HCT116 (cell line): ENCODE measurements around the gene CARD6. TPM values are rescaled to one million over a fixed set of nuclear protein-coding genes. Genes with fewer than 3 reads are reported as not detected.

ENCODE experiments used
- ATAC-seq: fragments of 200-7000 bp; cut with Tn5 transposase; 2 replicates; pipeline ENCODE4 v1.9.1; 2020; ENCODE audit warnings: mild to moderate bottlenecking, moderate library complexity
- BruUV-seq: library from RNA; stranded (reverse); fragments of 400-500 nt; replicated peaks from 2 replicates; lab custom pipeline; 2021; lab: Mats Ljungman, UMichigan
- CTCF ChIA-PET: fragments of 300-600 bp; sonication (Branson Sonifier 250); formaldehyde crosslinking; loops from one replicate; lab custom pipeline; 2021; ENCODE audit warnings: antibody characterized with exemption; lab: Charles Lee
- POLR2A ChIA-PET: fragments of 300-600, 350-600 bp; sonication (Branson Sonifier 250); formaldehyde crosslinking; loops from one replicate; lab custom pipeline; 2021; ENCODE audit warnings: antibody characterized with exemption; lab: Charles Lee
- RAD21 ChIA-PET, 2 experiments: fragments of 300-600 bp; sonication (Branson Sonifier 250); formaldehyde crosslinking; loops; one replicate each; lab custom pipeline; 2023; ENCODE audit warnings: low total read pairs in 2 of 2; ENCODE audit not compliant: uncharacterized antibody in 2 of 2, unreplicated experiment in 2 of 2, low non-redundant PET in 1 of 2; lab: Charles Lee
- DNase-seq: peaks from one replicate; pipeline ENCODE4 v3.0.0-alpha.2; 2010; ENCODE audit warnings: low read depth, low spot score
- H2AFZ ChIP-seq: fragments of 200-600 bp; shearing (Covaris generic), sonication (generic); 2 replicates; pipeline ENCODE4 v1.6.1; 2017; ENCODE audit warnings: low read depth, mixed run types, mixed read lengths, antibody characterized with exemption, low read length; ENCODE audit not compliant: poor library complexity, severe bottlenecking
- H3K27ac ChIP-seq: 2 replicates; pipeline ENCODE4 v1.5.1; 2012; ENCODE audit warnings: low read depth, low read length
- H3K27me3 ChIP-seq: fragments of 200-600 bp; sonication (generic); 2 replicates; pipeline ENCODE4 v1.6.1; 2016; ENCODE audit warnings: mixed run types, low read length, mixed read lengths; ENCODE audit not compliant: insufficient read depth
- H3K36me3 ChIP-seq, 2 experiments: fragments of 200-500 bp in 1 of 2; fragments of 200-600 bp in 1 of 2; sonication (Bioruptor generic) in 1 of 2; sonication (generic) in 1 of 2; 2 replicates each; pipeline versions ENCODE4 v1.5.1 to v1.6.1; 2014 to 2016; ENCODE audit warnings: low read length in 2 of 2, inconsistent platforms in 1 of 2, mixed read lengths in 1 of 2, mixed run types in 1 of 2; ENCODE audit not compliant: insufficient read depth in 2 of 2, control insufficient read depth in 1 of 2
- H3K4me1 ChIP-seq, 2 experiments: fragments of 200-600 bp in 1 of 2; sonication (generic) in 1 of 2; 2 replicates each; pipeline versions ENCODE4 v1.5.1 to v1.6.1; 2012 to 2017; ENCODE audit warnings: low read length in 2 of 2, inconsistent platforms in 1 of 2, mild to moderate bottlenecking in 1 of 2, mixed read lengths in 1 of 2, mixed run types in 1 of 2, moderate library complexity in 1 of 2; ENCODE audit not compliant: insufficient read depth in 2 of 2, control insufficient read depth in 1 of 2
- H3K4me2 ChIP-seq: fragments of 200-600 bp; sonication (generic); 2 replicates; pipeline ENCODE4 v1.6.1; 2017; ENCODE audit warnings: mixed run types, low read length, mixed read lengths
- H3K4me3 ChIP-seq, 2 experiments: fragments of 200-600 bp in 1 of 2; sonication (generic) in 1 of 2; replicated peaks in 1 of 2; 2 replicates each; pipeline ENCODE4 v1.5.1; 2011 to 2016; ENCODE audit warnings: low read length in 2 of 2, control low read depth in 1 of 2, low read depth in 1 of 2, mild to moderate bottlenecking in 1 of 2, mixed read lengths in 1 of 2, mixed run types in 1 of 2
- H3K79me2 ChIP-seq: fragments of 200-600 bp; sonication (generic); 2 replicates; pipeline ENCODE4 v1.6.1; 2017; ENCODE audit warnings: mild to moderate bottlenecking, mixed run types, low read length, moderate library complexity, mixed read lengths; ENCODE audit not compliant: insufficient read depth
- H3K9ac ChIP-seq: fragments of 200-600 bp; sonication (generic); 2 replicates; pipeline ENCODE4 v1.6.1; 2016; ENCODE audit warnings: low read length, mixed read lengths
- H3K9me2 ChIP-seq: fragments of 200-600 bp; sonication (generic), shearing (Covaris generic); 2 replicates; pipeline ENCODE4 v1.6.1; 2017; ENCODE audit warnings: mixed run types, mild to moderate bottlenecking, moderate library complexity; ENCODE audit not compliant: insufficient read depth
- H3K9me3 ChIP-seq, 2 experiments: fragments of 200-500 bp in 1 of 2; fragments of 200-600 bp in 1 of 2; sonication (Bioruptor generic) in 1 of 2; sonication (generic) in 1 of 2; 2 replicates each; pipeline ENCODE4 v1.6.1; 2014 to 2017; ENCODE audit warnings: low read length in 2 of 2, mixed read lengths in 2 of 2, inconsistent platforms in 1 of 2, low read depth in 1 of 2, mild to moderate bottlenecking in 1 of 2, mixed run types in 1 of 2, moderate library complexity in 1 of 2; ENCODE audit not compliant: control insufficient read depth in 1 of 2, insufficient read depth in 1 of 2
- H4K20me1 ChIP-seq: fragments of 200-600 bp; sonication (generic), shearing (Covaris generic); 2 replicates; pipeline ENCODE4 v1.6.1; 2017; ENCODE audit warnings: mixed run types, mild to moderate bottlenecking, moderate library complexity; ENCODE audit not compliant: insufficient read depth
- ATF3 ChIP-seq: IDR thresholded peaks from 2 replicates; pipeline ENCODE4 v1.6.1; 2012
- CBX3 ChIP-seq: IDR thresholded peaks from 2 replicates; pipeline ENCODE4 v1.6.1; 2012; ENCODE audit warnings: low read depth
- EGR1 ChIP-seq: IDR thresholded peaks from 2 replicates; pipeline ENCODE4 v1.6.1; 2012; ENCODE audit warnings: low read depth
- EZH2 ChIP-seq: fragments of 200-600 bp; sonication (generic); IDR thresholded peaks from 2 replicates; pipeline ENCODE4 v1.6.1; 2017; ENCODE audit warnings: antibody characterized with exemption, mixed run types
- EZH2phosphoT487 ChIP-seq: fragments of 200-600 bp; IDR thresholded peaks from 2 replicates; pipeline ENCODE4 v1.6.1; 2018; ENCODE audit warnings: antibody characterized with exemption, borderline replicate concordance
- POLR2A ChIP-seq: IDR thresholded peaks from 2 replicates; pipeline ENCODE4 v1.7.0; 2011; ENCODE audit warnings: borderline replicate concordance; ENCODE audit not compliant: insufficient read depth, insufficient read length; ENCODE audit errors: extremely low read depth
- POLR2AphosphoS5 ChIP-seq: IDR thresholded peaks from 2 replicates; pipeline ENCODE4 v1.6.1; 2011; ENCODE audit warnings: mild to moderate bottlenecking, low read depth, low read length, moderate library complexity
- RAD21 ChIP-seq: IDR thresholded peaks from 2 replicates; pipeline ENCODE4 v1.6.1; 2012; ENCODE audit warnings: low read depth, mild to moderate bottlenecking
- SIN3A ChIP-seq: IDR thresholded peaks from 2 replicates; pipeline ENCODE4 v1.6.1; 2012; ENCODE audit warnings: low read depth
- SRF ChIP-seq: IDR thresholded peaks from 2 replicates; pipeline ENCODE4 v1.6.1; 2012; ENCODE audit warnings: low read depth
- TCF7L2 ChIP-seq: IDR thresholded peaks from 2 replicates; pipeline ENCODE4 v1.7.0; 2011; ENCODE audit warnings: borderline replicate concordance, inconsistent platforms; ENCODE audit not compliant: insufficient read depth, insufficient read length; ENCODE audit errors: extremely low read depth
- YY1 ChIP-seq: IDR thresholded peaks from 2 replicates; pipeline ENCODE4 v1.6.1; 2011; ENCODE audit warnings: low read length, low read depth, moderate library complexity, mild to moderate bottlenecking; ENCODE audit not compliant: insufficient replicate concordance; ENCODE audit errors: extremely low read depth
- intact Hi-C: fragments of 100-400 bp; cut with micrococcal nuclease; formaldehyde crosslinking; loops from 2 replicates; pipeline ENCODE4 v1.10.0; 2022
- total RNA-seq: library from RNA; stranded (reverse); gene quantifications from one replicate; pipeline ENCODE4 v1.2.1, GENCODE V29; 2021; ENCODE audit not compliant: unreplicated experiment
- TF ChIP-seq, protein P1 (sequence below), 3 experiments: fragments of 200-600 bp in 1 of 3; sonication (generic) in 1 of 3; IDR thresholded peaks in 2 of 3; conservative IDR thresholded peaks in 1 of 3; 2 replicates each; pipeline ENCODE4 v1.5.1; 2012 to 2017; ENCODE audit warnings: low read depth in 2 of 3, low read length in 2 of 3, antibody characterized with exemption in 1 of 3, borderline replicate concordance in 1 of 3, control low read depth in 1 of 3, mild to moderate bottlenecking in 1 of 3, mixed read lengths in 1 of 3, mixed run types in 1 of 3, moderate library complexity in 1 of 3; ENCODE audit not compliant: insufficient read depth in 1 of 3

Gene CARD6
- total RNA-seq, 1 experiment from 2014 or later, result not detected

- DNase-seq (no peak), ATAC-seq (peak; percentile 9; the same call in 1 of the 2 replicates)
- no peaks in the 10 kb centered on the region for H3K36me3 ChIP-seq
- no peaks in the 10 kb centered on the region for H3K27me3 ChIP-seq
- RAD21 ChIA-PET, result no interaction called here
- CTCF ChIA-PET, result interaction anchor here (0.6 to 1.9 kb wide), 21 partner anchors 10 to 736 kb away, joined by 3 to 31 read pairs (median 4); no protein-coding TSS in a partner anchor
- no peak overlapping the region for H3K9ac ChIP-seq
- no TSS peak for BruUV-seq
- H3K4me3 ChIP-seq, result no peak overlapping the region
- POLR2A ChIA-PET, result no interaction called here
- TF ChIP-seq ATF3 (no peak), EGR1 (no peak), EZH2 (no peak), CBX3 (no peak), EZH2phosphoT487 (no peak), POLR2AphosphoS5 (no peak), POLR2A (no peak), TCF7L2 (no peak), YY1 (no peak), SIN3A (no peak), SRF (no peak), RAD21 (no peak)
- TF ChIP-seq, protein P1, sequence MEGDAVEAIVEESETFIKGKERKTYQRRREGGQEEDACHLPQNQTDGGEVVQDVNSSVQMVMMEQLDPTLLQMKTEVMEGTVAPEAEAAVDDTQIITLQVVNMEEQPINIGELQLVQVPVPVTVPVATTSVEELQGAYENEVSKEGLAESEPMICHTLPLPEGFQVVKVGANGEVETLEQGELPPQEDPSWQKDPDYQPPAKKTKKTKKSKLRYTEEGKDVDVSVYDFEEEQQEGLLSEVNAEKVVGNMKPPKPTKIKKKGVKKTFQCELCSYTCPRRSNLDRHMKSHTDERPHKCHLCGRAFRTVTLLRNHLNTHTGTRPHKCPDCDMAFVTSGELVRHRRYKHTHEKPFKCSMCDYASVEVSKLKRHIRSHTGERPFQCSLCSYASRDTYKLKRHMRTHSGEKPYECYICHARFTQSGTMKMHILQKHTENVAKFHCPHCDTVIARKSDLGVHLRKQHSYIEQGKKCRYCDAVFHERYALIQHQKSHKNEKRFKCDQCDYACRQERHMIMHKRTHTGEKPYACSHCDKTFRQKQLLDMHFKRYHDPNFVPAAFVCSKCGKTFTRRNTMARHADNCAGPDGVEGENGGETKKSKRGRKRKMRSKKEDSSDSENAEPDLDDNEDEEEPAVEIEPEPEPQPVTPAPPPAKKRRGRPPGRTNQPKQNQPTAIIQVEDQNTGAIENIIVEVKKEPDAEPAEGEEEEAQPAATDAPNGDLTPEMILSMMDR (IDR thresholded peaks at IDR 0.05 in 2 of 3, conservative IDR thresholded peaks at IDR 0.05 in 1 of 3; ENCODE audit: borderline replicate concordance in 1 of 3, insufficient read depth in 1 of 3, low read depth in 2 of 3, low read length in 2 of 3), result no peak
- H3K79me2 ChIP-seq, result no peaks in the 10 kb centered on the region
- no peak overlapping the region for H3K4me2 ChIP-seq
- H3K4me1 ChIP-seq, result no peaks in the 10 kb centered on the region
- no peaks in the 10 kb centered on the region for H3K9me3 ChIP-seq
- H4K20me1 ChIP-seq, result no peaks in the 10 kb centered on the region
- peak overlapping the region; percentile 48 for H2AFZ ChIP-seq
- intact Hi-C loops, result loop anchor here (1.0 to 5.0 kb wide), 5 partner anchors 362 to 938 kb away; no protein-coding TSS in a partner anchor
- H3K27ac ChIP-seq, result no peak overlapping the region
- no peaks in the 10 kb centered on the region for H3K9me2 ChIP-seq
These were observed 63.8 kb downstream of the CARD6 start for GRCh38 chr5:40904994-40905306.
